Naive B cell (primary cell): ENCODE results near the gene AXIN1. TPM values are rescaled to one million over a fixed set of nuclear protein-coding genes. Genes with fewer than 3 reads are reported as not detected.
"Not testable (repeated sequence)": the region's sequence is repeated elsewhere in the genome, so short reads cannot be mapped to it uniquely, and the experiment has no call there.

ENCODE experiments used
- ATAC-seq, 2 donors: fragments of 150-1000 bp; cut with Tn5 transposase; 2 replicates each; pipeline ENCODE4 v1.10.0; 2021; ENCODE audit warnings: low read depth in 2 of 2, mild to moderate bottlenecking in 2 of 2, moderate library complexity in 2 of 2
- DNase-seq: peaks from one replicate; pipeline ENCODE4 v3.0.0; 2022
- H3K27ac Mint-ChIP-seq, 6 donors: one replicate each; pipeline ENCODE4 v1.8.0; 2020 to 2022; ENCODE audit warnings: mild to moderate bottlenecking in 6 of 6, mixed read lengths in 6 of 6, moderate library complexity in 5 of 6, inconsistent platforms in 2 of 6
- H3K27me3 Mint-ChIP-seq, 3 donors: one replicate each; pipeline ENCODE4 v1.8.0; 2021 to 2022; ENCODE audit warnings: mixed read lengths in 3 of 3, mild to moderate bottlenecking in 1 of 3
- H3K36me3 Mint-ChIP-seq, 2 donors: one replicate each; pipeline ENCODE4 v1.8.0; 2020 to 2022; ENCODE audit warnings: mixed read lengths in 2 of 2, inconsistent platforms in 1 of 2, mild to moderate bottlenecking in 1 of 2
- H3K4me1 Mint-ChIP-seq, 3 donors: one replicate each; pipeline ENCODE4 v1.8.0; 2020 to 2022; ENCODE audit warnings: mixed read lengths in 3 of 3, inconsistent platforms in 1 of 3, mild to moderate bottlenecking in 1 of 3, moderate library complexity in 1 of 3
- H3K4me3 Mint-ChIP-seq, 8 donors: one replicate each; pipeline ENCODE4 v1.8.0; 2020 to 2022; ENCODE audit warnings: mild to moderate bottlenecking in 8 of 8, mixed read lengths in 8 of 8, moderate library complexity in 8 of 8, inconsistent platforms in 2 of 8
- H3K9me3 Mint-ChIP-seq, 7 donors: one replicate each; pipeline ENCODE4 v1.8.0; 2020 to 2022; ENCODE audit warnings: mixed read lengths in 7 of 7, mild to moderate bottlenecking in 5 of 7, inconsistent platforms in 2 of 7, moderate library complexity in 1 of 7
- polyA plus RNA-seq, 6 donors: library from polyadenylated mRNA; unstranded; fragments of 300-500 nt; fragmentation: Illumina TruSeq; gene quantifications; one replicate each; pipeline ENCODE4 v1.2.3, GENCODE V29; 2021; ENCODE audit warnings: low read depth in 6 of 6

The AXIN1 gene
- polyA plus RNA-seq, 6 donors from 2014 or later = 0.93 to 2.7 (median 1.9) TPM

DNA sequence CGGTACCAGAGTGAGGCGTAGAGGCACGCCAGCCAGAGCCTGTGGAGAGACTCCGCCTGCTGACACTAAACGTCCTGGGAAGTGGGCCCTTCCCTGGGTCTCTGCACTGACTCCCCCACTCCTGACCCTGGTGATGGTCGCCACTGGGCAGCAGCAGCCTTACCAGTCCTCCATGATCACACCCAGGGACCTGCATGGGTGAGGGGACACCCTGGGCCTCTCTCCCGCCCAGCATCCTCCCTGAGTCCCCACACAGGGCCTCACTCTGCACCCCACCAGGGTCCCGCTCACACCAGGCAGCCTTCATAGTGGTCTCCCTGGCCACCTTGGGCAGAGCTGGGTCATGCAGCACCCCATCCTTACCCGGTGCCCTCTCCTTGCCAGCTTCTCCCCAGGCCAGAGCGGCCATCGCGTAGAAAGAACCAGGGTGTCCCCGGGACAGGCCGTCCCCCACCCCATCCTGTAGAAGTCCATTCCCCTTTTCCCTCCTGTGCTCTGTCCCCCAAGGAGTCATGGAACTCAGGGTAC, 87.5 kb downstream of the AXIN1 start:
- Mint-ChIP-seq H3K4me3 (no peak overlapping the region), H3K4me1 (peaks cover 0 to 9% (median 4%) of the 10 kb centered on the region in 3 donors), H3K9me3 (no peaks in the 10 kb centered on the region), H3K36me3 (peaks cover 0 to 17% of the 10 kb centered on the region in 2 donors), H3K27me3 (no peaks in the 10 kb centered on the region), H3K27ac (no peak overlapping the region)
- DNase-seq = no peak
- ATAC-seq = no peak

GRCh38 chr16:264440-264951, 88.0 kb downstream of the AXIN1 start:
- Mint-ChIP-seq H3K27ac (no peak overlapping the region), H3K27me3 (no peaks in the 10 kb centered on the region), H3K4me1 (peaks cover 0 to 9% (median 4%) of the 10 kb centered on the region in 3 donors), H3K36me3 (peaks cover 0 to 17% of the 10 kb centered on the region in 2 donors), H3K9me3 (no peaks in the 10 kb centered on the region), H3K4me3 (no peak overlapping the region)
- no peak for ATAC-seq
- DNase-seq = no peak

GRCh38 chr16:263944-264343, 88.6 kb downstream of the AXIN1 start:
- Mint-ChIP-seq H3K4me1 (peaks cover 0 to 9% (median 4%) of the 10 kb centered on the region in 3 donors), H3K27me3 (no peaks in the 10 kb centered on the region), H3K9me3 (no peaks in the 10 kb centered on the region), H3K36me3 (peaks cover 0 to 17% of the 10 kb centered on the region in 2 donors), H3K4me3 (no peak overlapping the region), H3K27ac (no peak overlapping the region)
- ATAC-seq = no peak
- DNase-seq = no peak

- Mint-ChIP-seq H3K27ac (no peak overlapping the region), H3K36me3 (peaks cover 0 to 17% of the 10 kb centered on the region in 2 donors), H3K4me3 (no peak overlapping the region), H3K4me1 (peaks cover 0 to 9% (median 4%) of the 10 kb centered on the region in 3 donors), H3K9me3 (no peaks in the 10 kb centered on the region), H3K27me3 (no peaks in the 10 kb centered on the region)
- no peak for ATAC-seq
- no peak for DNase-seq
Observed at GRCh38 chr16:263182-263774, 89.2 kb downstream of the AXIN1 start.

- ATAC-seq = no peak
- Mint-ChIP-seq H3K36me3 (peaks cover 0 to 17% of the 10 kb centered on the region in 2 donors), H3K9me3 (no peaks in the 10 kb centered on the region), H3K27me3 (no peaks in the 10 kb centered on the region), H3K4me3 (no peak overlapping the region), H3K27ac (peak overlapping the region in 1 of 6 donors; percentile 52), H3K4me1 (peaks cover 0 to 6% (median 2%) of the 10 kb centered on the region in 3 donors)
- DNase-seq = no peak
Observed at GRCh38 chr16:262121-262745, 90.3 kb downstream of the AXIN1 start.

DNA sequence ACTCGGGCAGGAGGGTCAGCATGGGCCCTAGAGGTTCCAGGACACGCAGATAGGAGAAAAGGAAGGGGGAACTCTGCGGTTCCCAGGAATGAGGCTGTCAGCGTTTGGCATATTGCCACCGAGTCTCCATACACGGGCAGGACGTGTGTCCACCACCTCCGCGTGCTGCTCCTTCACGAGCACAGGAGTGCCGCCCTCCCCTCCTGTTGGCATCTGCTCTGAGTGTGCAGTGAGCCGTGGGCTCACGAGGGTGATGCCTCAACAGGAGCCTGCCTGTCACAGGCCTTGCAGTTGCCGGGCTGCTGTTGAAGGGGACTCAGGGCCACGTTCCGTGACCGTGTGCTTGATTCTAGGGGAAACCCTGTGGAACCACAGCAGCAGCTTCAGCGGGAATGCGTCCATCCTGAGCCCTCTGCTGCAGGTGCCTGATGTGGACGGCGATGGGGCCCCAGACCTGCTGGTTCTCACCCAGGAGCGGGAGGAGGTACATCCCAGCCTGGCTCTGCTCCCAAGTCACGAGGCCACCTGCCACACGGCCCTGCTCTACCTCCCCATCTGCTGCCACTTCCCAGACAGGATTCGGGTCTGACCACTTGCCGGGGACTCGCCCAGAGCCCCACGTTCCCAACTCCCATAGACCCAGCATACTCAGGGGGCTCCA, 91.4 kb downstream of the AXIN1 start:
- ATAC-seq (no peak), DNase-seq (no peak)
- Mint-ChIP-seq H3K9me3 (no peaks in the 10 kb centered on the region), H3K27me3 (no peaks in the 10 kb centered on the region), H3K36me3 (peaks cover 0 to 17% of the 10 kb centered on the region in 2 donors), H3K4me3 (no peak overlapping the region), H3K4me1 (peaks cover 0 to 4% (median 0%) of the 10 kb centered on the region in 3 donors), H3K27ac (no peak overlapping the region)

DNA sequence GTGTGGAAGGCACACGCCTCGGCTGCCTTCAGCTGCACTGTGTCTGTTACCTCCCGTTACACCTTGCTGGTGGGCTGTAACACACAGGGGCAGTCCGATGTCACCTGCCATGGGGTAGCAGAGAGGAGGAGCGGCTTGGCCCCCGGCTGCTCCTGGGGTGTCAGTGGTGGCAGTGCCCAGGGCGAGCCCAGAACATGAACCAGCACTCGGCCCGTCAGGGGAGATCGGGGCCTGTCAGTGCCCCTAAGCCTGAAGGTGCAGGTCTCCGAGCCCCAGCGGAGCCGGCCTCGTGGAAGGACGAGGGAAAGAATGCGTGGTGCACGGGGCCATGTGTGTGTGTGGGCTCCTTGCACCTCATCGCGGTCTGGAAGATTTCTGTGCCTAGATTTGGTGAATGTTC, 92.2 kb downstream of the AXIN1 start:
- no peak for DNase-seq
- H3K4me3 Mint-ChIP-seq = no peak overlapping the region
- H3K9me3 Mint-ChIP-seq = no peaks in the 10 kb centered on the region
- H3K4me1 Mint-ChIP-seq = peaks cover 0 to 4% (median 0%) of the 10 kb centered on the region in 3 donors
- H3K27ac Mint-ChIP-seq = peak overlapping the region in 1 of 6 donors; percentile 80
- no peaks in the 10 kb centered on the region for H3K27me3 Mint-ChIP-seq
- ATAC-seq = no peak
- H3K36me3 Mint-ChIP-seq = peaks cover 0 to 17% of the 10 kb centered on the region in 2 donors

GRCh38 chr16:259814-260253, 92.7 kb downstream of the AXIN1 start:
- H3K9me3 Mint-ChIP-seq = no peaks in the 10 kb centered on the region
- DNase-seq = no peak
- peaks cover 0 to 4% (median 0%) of the 10 kb centered on the region in 3 donors for H3K4me1 Mint-ChIP-seq
- ATAC-seq = no peak
- peaks cover 0 to 17% of the 10 kb centered on the region in 2 donors for H3K36me3 Mint-ChIP-seq
- H3K27ac Mint-ChIP-seq = peak overlapping the region in 1 of 6 donors; percentile 44
- H3K27me3 Mint-ChIP-seq = no peaks in the 10 kb centered on the region
- no peak overlapping the region for H3K4me3 Mint-ChIP-seq

GRCh38 chr16:259226-259625, 93.3 kb downstream of the AXIN1 start:
- Mint-ChIP-seq H3K36me3 (peaks cover 0 to 17% of the 10 kb centered on the region in 2 donors), H3K4me3 (no peak overlapping the region), H3K27me3 (no peaks in the 10 kb centered on the region), H3K27ac (peak overlapping the region in 1 of 6 donors; percentile 38), H3K9me3 (no peaks in the 10 kb centered on the region), H3K4me1 (peaks cover 0 to 4% (median 0%) of the 10 kb centered on the region in 3 donors)
- ATAC-seq (no peak), DNase-seq (no peak)

GRCh38 chr16:258091-258490, 94.4 kb downstream of the AXIN1 start:
- not testable (repeated sequence) for H3K27ac Mint-ChIP-seq, DNase-seq
- peaks cover 0 to 17% of the 10 kb centered on the region in 2 donors for H3K36me3 Mint-ChIP-seq

GRCh38 chr16:255183-255582, 97.3 kb downstream of the AXIN1 start:
- H3K27ac Mint-ChIP-seq = peak overlapping the region in 1 of 6 donors; percentile 42
- H3K36me3 Mint-ChIP-seq = peaks cover 8 to 10% of the 10 kb centered on the region in 2 donors

More at GRCh38 chr16:258091-258490, 94.4 kb downstream of the AXIN1 start:
- ATAC-seq, H3K27me3 Mint-ChIP-seq, H3K9me3 Mint-ChIP-seq, H3K4me3 Mint-ChIP-seq: not testable (repeated sequence)
- peaks cover under 1 to 12% (median under 1%) of the 10 kb centered on the region in 3 donors for H3K4me1 Mint-ChIP-seq

DNA sequence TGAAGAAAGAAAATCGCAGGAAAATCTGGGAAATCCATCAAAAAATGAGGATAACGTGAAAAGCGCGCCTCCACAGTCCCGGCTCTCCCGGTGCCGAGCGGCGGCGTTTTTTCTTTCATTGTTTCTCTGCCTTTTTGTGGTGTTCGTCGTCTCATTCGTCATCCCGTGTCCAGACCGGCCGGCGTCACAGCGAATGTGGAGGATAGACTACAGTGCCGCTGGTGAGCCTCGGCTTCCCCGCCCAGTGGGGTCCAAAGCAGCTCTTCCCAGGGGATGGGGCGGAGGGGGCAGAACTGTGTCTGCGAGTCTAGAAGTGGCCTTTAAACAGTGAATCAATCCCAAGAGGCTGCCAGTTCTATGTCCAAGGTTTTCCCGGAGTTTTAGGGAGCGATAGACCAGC, 98.1 kb downstream of the AXIN1 start:
- Mint-ChIP-seq H3K36me3 (peaks cover 9 to 11% of the 10 kb centered on the region in 2 donors), H3K4me3 (peak overlapping the region in 1 of 8 donors; percentile 12), H3K9me3 (no peaks in the 10 kb centered on the region), H3K4me1 (peaks cover 8 to 24% (median 10%) of the 10 kb centered on the region in 3 donors), H3K27me3 (no peaks in the 10 kb centered on the region), H3K27ac (peak overlapping the region in 2 of 6 donors; percentile 60 to 79)
- DNase-seq (no peak), ATAC-seq (no peak)

More at GRCh38 chr16:255183-255582, 97.3 kb downstream of the AXIN1 start:
- Mint-ChIP-seq H3K27me3 (no peaks in the 10 kb centered on the region), H3K4me3 (no peak overlapping the region), H3K4me1 (peaks cover 8 to 24% (median 10%) of the 10 kb centered on the region in 3 donors), H3K9me3 (no peaks in the 10 kb centered on the region)
- no peak for ATAC-seq
- no peak for DNase-seq

- no peak for DNase-seq
- no peak for ATAC-seq
- peak overlapping the region in 2 of 8 donors; percentile 12 to 65 for H3K4me3 Mint-ChIP-seq
- H3K4me1 Mint-ChIP-seq = peaks cover 8 to 24% (median 10%) of the 10 kb centered on the region in 3 donors
- H3K9me3 Mint-ChIP-seq = no peaks in the 10 kb centered on the region
- H3K36me3 Mint-ChIP-seq = peaks cover 9 to 11% of the 10 kb centered on the region in 2 donors
- H3K27ac Mint-ChIP-seq = peak overlapping the region in 2 of 6 donors; percentile 42 to 79
- H3K27me3 Mint-ChIP-seq = no peaks in the 10 kb centered on the region
Observed at GRCh38 chr16:253833-254232, 98.7 kb downstream of the AXIN1 start.
